Activated T-cell treated with anti-CD3 and anti-CD28 coated beads, Interleukin-2, amount 50 U/mL, for 1 hour (primary cell): ENCODE results near the gene PPCDC.

ENCODE experiments used
- DNase-seq: peaks from one replicate; pipeline ENCODE4 v3.0.0-alpha.2; 2020

Gene PPCDC

DNA sequence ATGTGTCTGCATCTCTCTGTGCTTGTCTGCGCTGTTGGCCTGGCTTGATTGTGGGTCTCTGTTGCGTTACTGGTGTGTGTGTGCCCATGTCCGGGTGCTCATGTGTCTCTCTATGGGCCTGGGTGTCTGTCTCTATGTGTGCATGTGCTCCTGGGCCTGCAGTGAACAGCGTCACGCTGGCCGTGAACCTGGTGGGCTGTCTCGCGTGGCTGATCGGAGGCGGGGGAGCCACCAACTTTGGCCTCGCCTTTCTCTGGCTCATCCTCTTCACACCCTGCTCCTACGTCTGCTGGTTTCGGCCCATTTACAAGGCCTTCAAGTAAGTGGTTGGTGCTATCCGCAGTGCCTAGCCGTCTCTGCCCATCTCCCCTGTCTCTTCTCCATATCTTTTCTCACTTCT lies 7.0 kb upstream of the PPCDC start:
- DNase-seq, result no peak

DNA sequence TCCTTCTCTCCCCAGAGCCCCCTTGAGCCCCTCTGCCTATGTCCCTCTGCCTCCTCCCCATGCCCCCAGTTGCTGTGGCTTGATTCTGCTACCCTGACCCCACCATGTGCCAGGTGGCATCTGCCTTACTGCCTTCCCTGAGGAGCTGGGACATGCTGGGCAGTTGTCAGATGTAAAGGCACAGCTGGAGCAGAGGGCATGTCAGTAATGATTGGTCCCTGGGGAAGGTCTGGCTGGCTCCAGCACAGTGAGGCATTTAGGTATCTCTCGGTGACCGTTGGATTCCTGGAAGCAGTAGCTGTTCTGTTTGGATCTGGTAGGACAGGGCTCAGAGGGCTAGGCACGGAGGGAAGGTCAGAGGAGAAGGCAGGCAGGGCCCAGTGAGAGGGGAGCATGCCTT lies 3.5 kb upstream of the PPCDC start:
- DNase-seq, result no peak

DNA sequence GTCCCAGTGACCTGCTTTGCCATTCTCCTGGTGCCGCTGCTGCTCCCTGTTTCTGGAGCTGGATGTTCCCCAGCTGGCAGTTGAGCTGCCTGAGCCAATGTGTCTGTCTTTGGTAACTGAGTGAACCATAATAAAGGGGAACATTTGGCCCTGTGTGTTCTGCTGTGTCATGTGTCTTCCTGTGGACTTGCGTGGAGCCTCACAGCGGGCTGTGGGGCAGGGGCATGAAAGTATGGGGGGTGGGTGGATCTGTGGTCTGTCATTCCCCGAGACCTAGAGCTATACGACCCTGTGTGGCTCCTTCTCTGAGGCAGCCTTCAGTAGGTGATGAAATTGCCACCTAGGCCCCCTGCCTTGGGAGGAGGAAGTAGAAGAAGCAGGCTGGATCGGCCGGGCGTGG lies 2.0 kb upstream of the PPCDC start:
- DNase-seq, result no peak

DNA sequence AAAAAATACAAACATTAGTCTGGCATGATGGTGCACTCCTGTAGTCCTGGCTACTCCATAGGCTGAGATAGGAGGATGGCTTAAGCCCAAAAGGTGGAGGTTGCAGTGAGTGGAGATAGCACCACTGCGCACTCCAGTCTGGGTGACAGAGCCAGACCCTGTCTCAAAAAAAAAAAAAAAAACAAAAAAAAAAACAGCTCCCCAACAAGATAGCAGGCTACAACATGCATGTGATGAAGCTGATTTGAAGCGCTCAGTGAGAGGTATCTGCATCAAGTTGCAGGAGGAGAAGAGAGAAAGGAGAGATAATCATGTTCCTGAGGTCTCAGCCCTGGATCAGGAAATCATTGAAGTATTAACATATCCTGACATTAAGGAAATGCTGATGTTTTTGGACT lies 608 bp upstream of the PPCDC start:
- no peak for DNase-seq

DNA sequence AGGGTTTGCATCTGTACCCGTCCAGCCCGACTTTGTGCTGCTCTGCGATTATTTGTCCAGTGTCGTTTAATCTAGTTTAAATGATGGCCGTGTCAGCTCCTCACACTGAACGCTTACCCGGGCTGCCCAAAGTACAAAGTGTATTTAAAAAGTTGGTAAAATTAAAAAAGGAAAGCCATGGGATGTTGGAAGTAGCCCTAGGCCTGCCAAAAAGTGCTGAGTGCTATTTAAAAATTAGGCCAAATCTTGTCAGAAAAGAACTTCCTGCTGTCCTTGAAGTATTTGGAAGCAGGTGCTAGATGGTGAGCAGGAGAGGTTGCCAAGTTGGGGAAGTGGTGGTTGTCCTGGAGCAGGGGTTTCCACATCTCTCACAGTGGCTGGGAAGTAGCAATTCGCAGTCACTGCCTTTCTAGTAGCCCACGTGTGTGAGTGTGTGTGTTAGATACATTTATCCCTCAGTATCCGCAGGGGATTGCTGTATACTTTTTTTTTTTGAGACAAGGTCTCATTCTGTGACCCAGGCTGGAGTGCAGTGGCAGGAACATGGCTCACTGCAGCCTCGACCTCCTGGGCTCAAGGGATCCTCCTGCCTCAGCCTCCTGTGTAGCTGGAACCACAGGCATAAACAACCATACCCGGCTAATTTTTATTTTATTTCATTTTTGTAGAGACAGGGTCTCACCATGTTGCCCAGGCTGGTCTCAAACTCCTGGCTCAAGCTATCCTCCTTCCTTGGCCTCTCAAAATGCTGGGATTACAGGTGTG lies 664 bp downstream of the PPCDC start:
- no peak for DNase-seq

DNA sequence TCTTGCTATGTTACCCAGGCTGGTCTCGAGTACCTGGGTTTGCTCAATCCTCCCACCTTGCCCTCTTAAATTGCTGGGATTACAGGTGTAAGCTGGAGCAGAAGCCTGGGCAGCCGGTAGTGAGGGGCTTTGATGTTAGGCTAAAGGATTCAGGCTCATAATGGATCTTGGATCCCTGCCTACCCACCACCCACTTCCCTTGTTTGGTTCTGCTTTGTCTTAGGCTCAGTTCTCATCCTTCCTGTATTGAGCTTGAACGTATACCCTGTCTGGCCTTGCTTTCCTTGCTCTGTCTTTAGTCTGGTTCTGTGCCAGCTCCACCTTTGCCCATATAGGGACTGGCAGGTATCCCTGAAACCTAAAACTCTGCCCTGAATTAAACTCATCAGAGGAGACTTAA lies 1.7 kb downstream of the PPCDC start:
- DNase-seq, result no peak

DNA sequence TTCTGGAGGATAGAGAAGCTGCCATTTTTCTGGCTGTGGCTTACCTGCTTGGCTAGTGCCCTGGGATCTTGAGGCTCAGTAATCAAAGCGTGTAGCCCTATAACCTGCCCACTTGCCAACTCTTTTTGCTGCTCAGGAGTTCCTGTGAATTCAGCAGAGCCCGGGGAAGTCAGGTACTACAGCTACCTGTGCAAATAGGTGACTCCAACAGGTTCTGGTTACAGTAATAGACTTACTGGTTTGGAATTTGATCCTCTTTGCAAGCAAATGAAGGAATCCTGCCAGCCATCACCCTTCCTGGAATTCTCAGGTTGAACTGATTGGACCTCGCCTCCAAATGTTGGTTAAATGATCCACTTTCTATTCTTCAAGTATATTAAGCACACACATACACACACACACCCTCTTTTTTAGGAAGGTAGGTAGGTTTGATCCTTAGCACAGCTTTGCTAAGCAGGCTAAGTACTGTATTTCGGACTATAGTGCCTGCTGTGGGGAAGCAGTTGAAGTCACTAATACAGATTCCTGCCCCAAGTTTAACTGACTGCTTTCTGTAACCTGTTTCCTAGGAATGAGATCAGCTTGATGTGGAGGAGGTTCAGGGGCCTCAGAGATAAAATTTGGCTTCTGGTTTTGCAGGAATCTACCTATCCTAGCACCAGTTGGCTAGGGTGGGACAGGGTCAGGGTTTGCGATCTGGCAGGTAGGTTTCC lies 2.3 kb downstream of the PPCDC start:
- DNase-seq, result no peak

DNA sequence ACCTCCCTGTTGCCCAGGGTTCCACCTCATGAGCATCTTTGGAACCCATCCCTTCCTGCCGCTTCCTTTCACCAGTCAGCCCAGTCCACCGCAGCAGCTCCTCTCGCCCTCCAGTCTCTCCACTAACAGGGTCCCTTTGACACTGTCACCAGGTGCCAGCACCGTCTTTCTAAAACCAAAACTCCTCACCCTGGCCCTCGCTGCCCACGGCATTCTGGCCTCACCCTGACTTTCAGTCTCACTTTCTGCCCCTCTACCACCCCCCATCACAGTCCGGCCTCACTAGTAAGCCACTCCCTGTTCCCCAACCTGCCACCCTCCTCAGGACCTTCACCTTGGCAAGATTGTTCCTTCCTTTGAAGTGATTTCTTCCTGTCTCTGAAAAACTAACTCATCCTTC lies 4.2 kb downstream of the PPCDC start:
- no peak for DNase-seq

DNA sequence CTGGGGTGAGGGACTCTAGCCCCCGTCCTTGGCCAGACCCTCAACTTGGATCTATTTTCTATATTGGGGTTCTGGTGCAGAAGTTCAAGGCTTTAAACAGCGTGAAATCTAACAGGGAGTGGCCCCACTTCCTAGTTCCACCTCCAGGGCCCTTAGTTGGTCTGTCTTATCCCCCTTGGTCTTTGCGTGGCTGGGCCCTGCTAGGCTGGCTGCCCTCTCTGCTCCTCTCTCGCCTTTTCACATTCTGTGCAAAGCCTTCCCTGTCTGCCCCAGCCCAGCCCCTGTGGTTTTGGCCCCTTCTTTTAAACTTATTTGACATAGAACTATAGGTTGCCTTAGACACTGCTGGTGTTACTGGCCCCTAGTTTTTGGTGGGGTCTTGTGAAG lies 5.6 kb downstream of the PPCDC start:
- no peak for DNase-seq

DNA sequence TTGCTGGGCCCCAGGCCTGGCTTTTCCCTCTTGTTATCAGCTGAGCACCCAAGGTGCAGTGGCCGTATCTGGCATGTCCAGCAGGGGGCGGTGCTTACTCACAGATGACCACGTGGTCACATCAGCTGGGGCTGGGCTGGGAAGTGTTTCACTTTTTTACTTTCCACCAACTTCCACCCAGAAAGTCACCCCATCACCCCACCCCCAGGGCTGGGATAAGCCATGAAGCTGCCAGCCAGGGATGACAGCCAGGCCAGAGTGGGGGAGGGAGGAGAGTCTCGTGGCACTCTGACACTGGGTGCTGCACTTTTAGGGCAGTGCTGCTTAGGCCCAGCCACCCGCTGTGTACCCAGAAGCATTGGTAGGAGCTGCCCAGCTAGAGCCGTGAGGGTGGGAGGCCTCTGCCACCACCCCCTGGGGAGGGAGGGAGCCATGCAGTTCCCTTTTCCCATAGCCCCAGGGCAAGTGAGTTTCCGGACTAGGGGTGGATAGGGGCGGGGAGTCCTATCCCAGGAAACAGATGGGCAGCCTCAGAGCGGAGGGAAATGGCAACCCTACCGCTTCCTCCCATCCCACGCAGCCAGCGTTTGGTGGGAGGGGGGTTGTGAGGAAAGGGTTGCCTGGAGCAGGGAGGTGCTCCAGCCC lies 6.1 kb downstream of the PPCDC start:
- peak; percentile 88 for DNase-seq

DNA sequence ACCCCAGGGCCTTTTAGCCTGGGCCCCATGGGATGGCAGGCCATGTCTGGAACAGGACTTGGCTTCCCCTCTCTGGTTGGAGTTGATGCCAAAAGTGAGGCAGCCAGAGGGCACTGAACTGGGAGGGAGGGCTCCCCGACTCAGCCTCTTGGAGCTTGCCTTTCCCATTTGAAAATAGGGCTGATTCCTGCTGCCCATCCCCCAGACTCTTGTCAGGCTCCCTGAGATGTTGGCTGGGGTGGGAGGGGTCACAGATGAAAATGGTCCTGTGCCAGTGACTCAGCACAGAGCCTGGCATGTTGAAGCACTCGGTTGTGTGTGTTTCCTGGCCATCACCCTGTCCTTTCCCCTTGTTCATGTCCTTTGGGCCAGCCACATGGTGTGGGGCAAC lies 6.6 kb downstream of the PPCDC start:
- DNase-seq, result no peak

DNA sequence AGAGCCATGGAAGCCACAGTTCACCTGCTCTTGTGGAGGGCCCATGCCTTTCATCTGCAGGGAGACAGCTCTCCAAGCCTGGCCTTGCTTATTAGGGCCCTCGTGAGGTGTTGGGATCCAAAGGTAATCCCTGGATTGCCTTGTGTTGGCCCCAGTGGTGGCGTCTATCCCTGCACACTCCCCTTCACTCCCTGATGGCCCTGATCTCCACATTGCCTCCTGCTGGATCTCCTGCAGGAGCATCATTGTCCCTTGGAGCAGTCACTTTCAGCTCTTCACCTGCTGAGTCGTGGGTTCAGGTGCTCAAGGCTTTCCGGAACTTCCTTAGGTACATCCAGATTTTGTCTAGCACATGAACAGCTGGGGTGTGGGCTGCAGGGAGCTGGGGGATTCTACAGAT lies 7.0 kb downstream of the PPCDC start:
- DNase-seq, result no peak

DNA sequence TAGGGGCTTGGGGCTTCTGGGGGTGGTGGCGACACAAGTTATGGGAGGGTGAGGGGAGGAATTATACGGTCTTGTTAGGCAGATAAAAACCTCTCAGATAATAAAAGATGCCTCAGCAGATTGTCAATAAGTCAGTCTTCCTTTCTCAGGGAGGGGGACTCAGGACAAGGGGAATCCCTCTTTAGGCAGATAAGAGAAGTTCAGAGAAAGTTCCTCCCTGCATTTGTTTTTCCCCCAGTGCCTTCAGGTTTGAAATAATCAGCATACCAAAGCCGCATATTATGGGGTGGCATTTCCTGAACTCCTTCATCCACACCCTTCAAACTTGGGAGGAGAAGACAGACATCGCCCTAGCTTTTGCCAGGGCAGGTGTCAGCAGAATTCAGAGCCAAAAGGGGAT lies 8.5 kb downstream of the PPCDC start:
- DNase-seq, result no peak

DNA sequence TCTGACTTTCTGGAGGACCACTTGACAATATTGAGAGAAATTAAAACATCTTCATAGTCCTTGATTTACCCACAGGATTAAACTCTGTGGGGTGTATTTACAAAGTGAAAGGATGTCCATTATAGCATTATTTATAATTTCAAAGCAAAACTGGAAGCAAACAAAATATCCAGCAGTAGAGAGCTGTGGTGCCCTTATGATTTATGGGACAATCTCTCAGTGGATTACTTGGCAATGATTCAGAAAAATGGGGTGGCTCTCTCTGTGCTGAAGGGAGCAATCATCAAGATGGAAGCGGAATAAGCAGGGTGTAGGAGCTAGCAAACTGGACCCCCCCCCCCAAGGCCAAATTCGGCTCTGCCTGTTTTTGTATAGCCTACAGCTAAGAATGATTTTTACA lies 9.0 kb downstream of the PPCDC start:
- DNase-seq, result no peak

DNA sequence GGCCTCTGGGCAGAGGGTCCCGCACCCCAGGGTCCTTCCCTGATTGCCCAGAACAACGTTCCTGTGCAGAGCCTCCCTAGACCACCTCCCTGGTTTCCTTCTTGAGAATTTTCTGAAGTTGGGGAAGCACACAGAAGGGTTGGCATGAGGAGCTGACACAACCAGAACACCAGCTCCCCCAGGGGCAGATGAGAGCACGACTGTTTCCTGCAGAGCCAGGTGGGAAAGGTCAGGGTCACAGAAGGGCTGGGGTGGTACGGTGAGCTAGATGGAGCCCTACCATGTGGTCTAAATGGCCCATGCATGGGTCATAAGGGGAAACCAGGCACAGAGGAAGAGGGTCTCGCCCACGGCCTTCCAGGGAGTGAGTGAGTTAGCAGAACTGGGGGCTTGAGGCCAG lies 10.4 kb downstream of the PPCDC start:
- DNase-seq, result no peak

DNA sequence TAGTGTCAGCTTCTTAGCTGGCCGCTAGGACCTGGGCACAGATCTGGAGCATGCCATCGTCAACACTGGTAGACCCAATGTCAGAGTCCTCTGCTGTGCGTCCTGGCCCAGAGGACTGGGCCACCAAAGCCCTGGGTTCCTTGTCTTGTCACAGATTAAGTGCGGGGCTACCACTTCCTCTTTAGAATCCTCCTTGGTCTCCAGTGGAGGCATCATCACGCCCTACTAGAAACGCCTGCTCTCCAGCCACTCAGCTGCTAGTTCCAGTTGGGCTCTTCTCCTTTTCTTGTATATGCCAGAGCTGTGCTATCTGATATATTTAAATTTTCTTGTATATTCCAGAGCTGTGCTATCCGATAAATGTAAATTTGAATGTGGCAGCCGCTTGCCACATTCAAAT lies 11.2 kb downstream of the PPCDC start:
- no peak for DNase-seq

DNA sequence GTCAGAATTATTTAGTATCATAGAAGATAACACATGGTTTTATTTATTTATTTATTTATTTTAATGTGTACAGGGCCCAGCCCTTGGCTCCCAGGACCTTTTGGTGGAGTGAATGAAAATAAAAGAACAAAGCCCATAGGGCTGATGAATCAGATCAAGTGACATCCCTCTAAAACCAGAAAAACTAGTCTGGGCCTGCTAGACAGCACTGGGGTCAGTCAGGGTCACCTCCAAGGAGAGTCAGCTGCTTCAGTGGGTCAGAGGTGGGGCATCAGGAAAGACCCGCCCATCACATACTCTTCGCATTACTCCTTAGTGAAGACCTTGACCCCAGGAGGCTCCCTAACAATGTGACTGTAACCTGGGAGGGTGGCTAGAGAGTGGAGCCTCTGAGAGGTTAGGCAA lies 12.8 kb downstream of the PPCDC start:
- no peak for DNase-seq

DNA sequence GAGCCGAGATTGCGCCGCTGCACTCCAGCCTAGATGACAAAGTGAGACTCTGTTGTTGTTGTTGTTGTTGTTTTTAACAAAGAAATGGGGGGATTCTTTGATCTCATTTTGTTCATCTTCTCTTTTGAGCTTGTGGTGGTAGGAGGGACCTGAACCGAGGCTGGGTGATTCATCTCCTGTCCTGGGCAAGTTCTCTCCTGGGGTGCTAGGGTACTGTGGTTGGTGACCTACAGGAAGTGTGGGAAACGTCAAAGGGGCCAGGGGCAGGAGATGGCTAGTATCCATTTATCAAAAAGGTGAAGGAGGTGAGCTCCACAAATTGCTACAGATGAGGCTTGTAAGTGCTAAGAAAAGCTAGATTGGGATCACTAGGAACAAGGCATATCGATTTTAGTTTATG lies 14.3 kb downstream of the PPCDC start:
- DNase-seq, result no peak

DNA sequence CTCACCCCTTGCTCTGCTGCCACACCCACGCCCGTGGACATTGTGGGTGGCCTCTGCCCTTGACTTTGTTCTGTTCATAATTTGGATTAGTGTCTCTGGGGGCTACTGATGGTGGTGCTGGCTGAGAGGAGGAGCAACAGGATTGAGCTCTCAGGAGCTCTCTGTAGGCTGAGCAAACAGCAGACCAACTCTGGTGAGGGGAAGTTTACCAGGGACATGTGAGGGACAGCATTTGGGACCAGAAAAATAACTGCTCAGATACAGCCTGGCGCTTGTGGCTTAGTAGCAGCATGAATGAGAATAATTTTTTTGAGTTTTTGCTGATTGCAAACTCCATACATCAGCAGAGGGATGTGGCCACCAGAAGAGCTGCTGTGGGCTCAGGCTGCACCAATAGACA lies 14.8 kb downstream of the PPCDC start:
- DNase-seq, result no peak

DNA sequence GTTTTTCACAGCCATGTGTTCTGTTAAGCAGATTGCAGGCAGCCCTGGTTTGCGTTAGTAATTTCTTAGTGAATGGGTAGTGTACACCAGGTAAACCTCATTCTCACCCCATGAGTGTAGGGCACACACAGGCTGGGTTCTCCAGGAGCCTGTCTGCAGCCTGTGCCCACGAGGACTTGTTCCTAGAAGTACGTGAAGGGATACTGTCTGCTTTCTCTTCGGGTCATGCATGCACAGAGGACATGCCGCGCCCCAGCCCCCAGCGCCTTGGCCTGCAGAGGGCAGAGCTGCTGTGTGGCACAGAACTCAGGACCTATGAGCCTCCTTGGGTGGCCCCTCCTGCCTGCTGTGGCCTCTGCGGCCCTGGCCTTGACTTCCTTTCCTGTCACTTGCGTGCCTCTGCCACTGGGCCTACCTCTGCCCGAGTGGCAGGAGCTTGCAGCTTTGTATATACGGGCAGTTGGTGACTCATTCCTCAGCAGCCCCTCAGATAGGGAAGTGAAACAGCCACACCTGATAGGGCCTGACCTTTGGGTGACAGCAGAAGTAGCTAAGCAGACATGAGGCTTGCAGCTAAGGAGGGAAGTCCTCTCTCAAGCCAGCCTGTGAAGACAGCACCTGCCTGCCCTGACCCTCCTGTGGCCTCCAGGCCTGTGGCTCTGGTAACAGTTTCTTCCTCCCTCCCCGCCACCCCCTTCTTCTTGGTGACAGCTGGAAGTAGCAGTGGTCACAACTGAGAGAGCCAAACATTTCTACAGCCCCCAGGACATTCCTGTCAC lies 19.5 kb downstream of the PPCDC start:
- peak; percentile 45 for DNase-seq

DNA sequence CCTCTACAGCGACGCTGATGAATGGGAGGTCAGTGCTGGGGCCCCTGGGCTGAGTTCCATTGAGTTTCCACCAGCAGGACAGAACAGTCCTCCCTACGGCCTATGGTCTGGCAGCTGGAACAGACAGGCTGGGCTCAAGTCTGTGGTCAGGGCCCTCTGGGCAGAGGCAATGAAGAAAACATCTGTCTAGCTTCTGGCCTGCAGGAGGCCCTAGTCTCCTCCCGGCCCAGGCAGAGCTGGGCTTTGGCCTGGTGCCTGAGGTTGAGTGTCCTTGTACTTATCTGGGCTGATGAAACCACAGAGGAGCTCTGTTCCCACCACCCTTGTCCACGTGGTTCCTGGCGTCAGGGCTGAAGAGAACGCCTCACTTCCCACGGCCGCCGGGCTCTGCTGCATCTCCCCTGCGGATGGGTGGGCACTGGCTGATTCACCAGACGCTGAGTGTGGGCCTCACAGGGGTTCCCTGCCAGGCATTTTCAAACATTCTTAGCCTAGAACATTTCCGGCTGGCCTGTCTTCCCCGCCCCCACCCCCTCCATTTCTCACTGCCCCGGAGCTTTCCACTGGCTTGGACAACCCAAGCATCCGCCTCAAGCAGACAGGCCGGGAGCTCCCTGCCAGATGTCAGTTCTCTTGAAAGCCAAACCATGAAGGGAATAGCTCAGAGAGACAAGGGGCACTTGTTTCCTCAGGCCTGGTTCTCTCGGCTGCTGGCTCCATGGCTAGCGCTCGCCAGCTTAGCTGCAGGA lies 20.3 kb downstream of the PPCDC start:
- no peak for DNase-seq

DNA sequence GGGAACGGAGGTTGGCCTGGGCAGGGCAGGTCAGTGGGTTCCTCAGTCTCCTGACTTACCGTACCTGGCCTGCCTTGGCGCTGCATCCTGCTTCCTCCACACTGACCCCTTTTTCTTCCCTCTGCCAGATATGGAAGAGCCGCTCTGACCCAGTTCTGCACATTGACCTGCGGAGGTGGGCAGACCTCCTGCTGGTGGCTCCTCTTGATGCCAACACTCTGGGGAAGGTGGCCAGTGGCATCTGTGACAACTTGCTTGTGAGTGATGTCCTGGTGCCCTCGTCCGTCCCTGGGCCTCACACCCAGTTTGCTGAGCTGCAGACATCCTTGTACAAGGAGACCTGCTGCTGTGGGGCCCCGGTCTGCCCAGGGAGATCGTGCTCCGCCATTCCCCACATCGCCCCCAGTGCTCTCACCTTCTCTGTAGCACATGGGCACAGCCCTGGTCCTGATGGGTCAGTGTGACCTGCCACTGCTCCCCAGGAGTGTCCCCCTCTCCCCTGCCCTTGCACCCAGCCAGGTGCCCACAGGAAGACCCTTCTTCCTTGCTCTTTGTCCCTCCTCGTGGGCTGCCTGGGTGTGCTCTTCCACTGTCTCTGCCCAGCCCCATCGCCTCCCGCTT lies 21.0 kb downstream of the PPCDC start:
- no peak for DNase-seq
